ENCODE results near the gene NAXE.

- TF ChIP-seq ZFX (IDR thresholded peaks at IDR 0.05; ENCODE audit: borderline replicate concordance) (no peak), CTCF (IDR thresholded peaks at IDR 0.05) (no peak)
Observed at GRCh38 chr1:156553860-156554485, 37.6 kb upstream of the NAXE start.

Measured in 22Rv1 (cell line).